Uterus (tissue), 2 donors: ENCODE measurements around the gene SLC30A9.

Experiments used
- POLR2A ChIP-seq, 2 donors: fragments of 450-650 bp; IDR thresholded peaks; one replicate each; pipeline ENCODE4 v1.6.1; 2016; ENCODE audit warnings: antibody characterized with exemption in 2 of 2, mild to moderate bottlenecking in 1 of 2, moderate library complexity in 1 of 2
- TF ChIP-seq, protein P1 (sequence below), 4 experiments: fragments of 200-600 bp in 2 of 4; fragments of 450-650 bp in 2 of 4; sonication (generic) in 2 of 4; IDR thresholded peaks; one replicate each; pipeline ENCODE4 v1.5.1; 2016 to 2019; ENCODE audit warnings: antibody characterized with exemption in 4 of 4, mild to moderate bottlenecking in 2 of 4, moderate library complexity in 1 of 4

GRCh38 chr4:42048394-42048793 is 58.1 kb downstream of the SLC30A9 start:
- TF ChIP-seq, protein P1, sequence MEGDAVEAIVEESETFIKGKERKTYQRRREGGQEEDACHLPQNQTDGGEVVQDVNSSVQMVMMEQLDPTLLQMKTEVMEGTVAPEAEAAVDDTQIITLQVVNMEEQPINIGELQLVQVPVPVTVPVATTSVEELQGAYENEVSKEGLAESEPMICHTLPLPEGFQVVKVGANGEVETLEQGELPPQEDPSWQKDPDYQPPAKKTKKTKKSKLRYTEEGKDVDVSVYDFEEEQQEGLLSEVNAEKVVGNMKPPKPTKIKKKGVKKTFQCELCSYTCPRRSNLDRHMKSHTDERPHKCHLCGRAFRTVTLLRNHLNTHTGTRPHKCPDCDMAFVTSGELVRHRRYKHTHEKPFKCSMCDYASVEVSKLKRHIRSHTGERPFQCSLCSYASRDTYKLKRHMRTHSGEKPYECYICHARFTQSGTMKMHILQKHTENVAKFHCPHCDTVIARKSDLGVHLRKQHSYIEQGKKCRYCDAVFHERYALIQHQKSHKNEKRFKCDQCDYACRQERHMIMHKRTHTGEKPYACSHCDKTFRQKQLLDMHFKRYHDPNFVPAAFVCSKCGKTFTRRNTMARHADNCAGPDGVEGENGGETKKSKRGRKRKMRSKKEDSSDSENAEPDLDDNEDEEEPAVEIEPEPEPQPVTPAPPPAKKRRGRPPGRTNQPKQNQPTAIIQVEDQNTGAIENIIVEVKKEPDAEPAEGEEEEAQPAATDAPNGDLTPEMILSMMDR (IDR thresholded peaks at IDR 0.05): no peak
- TF ChIP-seq POLR2A (IDR thresholded peaks at IDR 0.05): no peak
